Stimulated activated CD4-positive, alpha-beta T cell treated with anti-CD3 and anti-CD28 coated beads, Interleukin-15, amount 100 ng/mL, for 48 hours (primary cell): Measurements from ENCODE around the gene MYO10.
"Not testable (repeated sequence)": the region's sequence is repeated elsewhere in the genome, so short reads cannot be mapped to it uniquely, and the experiment has no call there.

Experiments used
- DNase-seq, 2 donors: peaks; one replicate each; pipeline ENCODE4 v3.0.0-alpha.2; 2020; ENCODE audit warnings: low read depth in 2 of 2

Gene MYO10

DNA sequence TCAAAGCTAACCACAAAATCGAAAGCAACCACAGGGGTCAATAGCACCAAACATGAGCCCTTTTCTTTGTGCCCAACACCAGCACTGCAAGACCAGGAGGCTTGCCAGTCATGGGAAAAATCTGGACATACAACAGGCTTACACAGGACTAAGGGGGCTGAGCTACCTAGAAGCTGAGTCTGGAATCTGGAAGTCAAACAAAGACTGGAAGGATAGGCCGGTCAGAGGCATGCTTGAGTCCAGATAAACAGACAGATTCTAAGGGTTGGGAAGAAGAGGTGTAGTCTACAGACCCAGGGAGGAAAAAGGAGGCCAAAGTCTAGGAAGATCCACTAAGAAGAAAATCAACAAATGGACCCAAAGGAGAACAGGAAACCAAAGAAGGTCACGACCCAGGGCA is 73.3 kb downstream of the MYO10 start:
- no peak for DNase-seq

DNA sequence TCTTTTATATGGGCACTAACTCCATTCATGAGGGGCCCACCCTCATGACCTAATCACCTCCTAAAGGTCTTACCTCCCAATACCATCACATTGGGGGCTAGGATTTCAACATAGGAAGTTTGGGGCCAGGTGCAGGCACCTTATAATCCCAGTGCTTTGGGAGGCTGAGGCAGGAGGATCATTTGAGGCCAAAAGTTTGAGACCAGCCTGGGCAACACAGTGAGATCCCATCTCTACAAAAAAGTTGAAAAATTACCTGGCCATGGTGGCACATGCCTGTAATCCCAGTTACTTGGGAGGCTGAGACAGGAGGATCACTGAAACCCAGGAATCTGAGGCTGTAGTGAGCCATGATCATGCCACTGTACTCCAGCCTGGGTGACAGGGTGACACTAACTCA is 76.7 kb downstream of the MYO10 start:
- DNase-seq, result no peak

DNA sequence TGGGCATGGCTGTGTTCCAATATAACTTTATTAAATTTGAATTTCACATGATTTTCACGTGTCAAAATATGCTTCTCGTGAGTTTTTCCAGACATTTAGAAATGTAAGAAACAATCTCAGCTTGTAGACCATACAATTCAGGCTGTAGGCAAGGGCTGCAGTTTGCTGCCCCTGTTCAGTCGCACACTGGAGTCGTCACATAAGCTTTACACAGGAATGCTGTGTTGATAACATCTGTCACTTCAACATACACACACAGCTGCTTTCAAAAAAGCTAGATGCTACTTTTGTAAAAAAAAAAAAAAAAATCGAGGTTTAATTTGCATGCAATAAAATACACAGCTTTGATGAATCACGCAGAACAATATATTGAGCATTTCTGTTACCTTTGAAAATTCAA is 77.9 kb downstream of the MYO10 start:
- no peak for DNase-seq

DNA sequence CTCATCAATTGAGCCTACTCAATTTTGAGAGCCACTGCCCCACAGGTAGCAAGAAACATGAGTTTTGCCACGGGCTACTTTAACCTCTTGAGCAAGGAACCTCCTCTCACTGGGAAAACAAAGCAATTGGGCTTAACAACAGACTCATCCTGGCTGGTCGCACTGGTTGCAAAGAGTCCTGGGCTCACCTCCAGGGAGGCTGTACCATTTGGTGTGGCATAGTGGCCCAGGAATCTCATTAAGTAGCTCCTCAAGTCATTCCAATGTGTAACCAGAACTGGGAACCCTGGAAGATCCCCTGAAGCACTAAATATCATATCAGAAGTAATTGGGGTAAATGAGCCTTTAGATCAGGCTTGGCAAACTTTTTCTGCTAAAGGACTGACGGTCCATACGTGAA is 78.5 kb downstream of the MYO10 start:
- DNase-seq, result no peak

DNA sequence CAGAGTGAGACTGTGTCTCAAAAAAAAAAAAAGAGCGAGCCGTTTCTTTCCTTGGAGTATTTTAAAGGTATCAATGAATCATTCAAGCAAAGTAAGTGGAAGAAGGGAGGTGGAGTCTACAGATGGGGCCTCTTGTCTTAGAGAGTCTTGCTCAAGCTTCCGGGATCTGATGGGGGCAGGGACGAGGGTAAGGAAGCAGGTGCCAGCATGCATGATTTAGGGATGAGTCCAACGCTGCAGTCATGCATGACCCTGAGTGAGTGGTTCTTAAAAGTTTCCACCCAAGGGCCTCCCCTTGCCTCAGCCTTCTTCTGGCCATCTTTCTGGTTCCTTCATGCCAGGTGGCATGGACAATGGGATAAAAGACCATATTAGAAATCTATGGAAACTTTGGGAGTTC is 79.6 kb downstream of the MYO10 start:
- DNase-seq, result no peak

DNA sequence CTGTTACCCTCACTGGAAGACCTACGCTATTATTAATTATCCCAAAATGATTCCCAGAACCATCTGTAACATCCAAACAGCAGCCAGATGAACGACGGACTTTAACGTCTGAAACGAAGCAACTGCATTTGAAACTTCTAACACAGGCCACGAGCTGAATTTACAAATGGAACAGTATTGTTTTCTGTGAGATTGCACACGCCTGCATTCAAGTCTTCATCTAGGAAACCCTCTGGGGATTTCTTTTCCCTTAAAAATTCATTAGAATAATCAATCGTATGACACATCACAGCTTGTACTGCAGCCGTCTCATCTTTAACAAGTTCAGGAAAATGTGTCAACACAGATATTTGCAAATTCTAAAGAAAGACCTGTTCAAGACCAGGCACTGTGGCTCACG is 80.2 kb downstream of the MYO10 start:
- DNase-seq, result no peak

DNA sequence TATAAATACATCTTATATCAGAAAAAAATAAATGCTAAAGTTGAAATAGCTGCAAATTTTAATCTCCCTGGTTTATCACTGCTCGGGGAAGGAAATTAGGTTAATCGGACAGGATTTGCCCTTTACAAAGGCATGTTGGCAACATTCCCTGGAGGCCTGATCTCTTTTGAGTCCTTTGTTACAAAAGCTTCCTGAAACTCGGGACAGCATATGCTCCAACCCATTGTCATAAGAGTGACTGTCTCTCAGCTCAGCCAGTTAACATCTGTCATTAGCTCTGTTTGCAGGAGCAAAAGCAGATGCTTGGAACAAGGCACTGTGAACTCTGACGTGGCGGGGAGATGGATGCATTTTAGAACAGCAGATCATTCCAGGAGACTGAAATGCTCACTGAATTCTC is 80.6 kb downstream of the MYO10 start:
- no peak for DNase-seq

DNA sequence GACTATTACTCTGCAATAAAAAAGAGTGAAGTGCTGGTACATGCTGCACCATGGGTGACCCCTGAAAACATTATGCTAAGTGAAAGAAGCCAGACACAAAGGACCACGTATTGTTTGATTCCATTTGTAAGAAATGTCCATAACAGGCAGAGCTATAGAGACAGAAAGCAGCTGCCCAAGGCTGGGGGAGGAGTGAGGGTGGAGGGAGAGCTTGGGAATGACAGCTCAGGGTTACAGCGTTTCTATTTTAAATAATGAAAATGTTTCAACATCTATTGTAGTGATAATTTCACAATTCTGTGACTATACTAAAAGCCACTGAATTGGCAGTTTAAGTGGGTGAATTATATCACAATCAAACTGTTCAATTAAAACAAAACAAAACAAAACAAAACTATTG is 81.7 kb downstream of the MYO10 start:
- no peak for DNase-seq

DNA sequence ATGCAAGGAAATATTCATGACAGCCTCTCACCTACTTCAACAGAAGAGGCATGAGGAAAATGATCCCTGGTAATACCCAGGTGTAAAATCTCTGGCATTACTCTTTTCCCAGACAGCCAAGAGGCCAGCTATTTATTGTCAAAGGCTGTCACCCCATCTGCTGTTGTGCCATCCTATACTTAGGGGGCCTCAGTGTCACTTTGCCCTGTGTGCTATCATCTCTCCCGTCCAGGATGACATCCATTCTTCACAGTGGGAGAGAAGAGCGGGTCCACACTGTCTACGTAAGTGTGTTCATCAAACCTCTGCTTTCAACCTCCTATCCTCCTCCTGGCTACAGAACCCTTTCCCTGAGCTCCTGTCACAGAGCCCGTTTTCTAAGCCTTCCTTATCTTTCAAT is 82.6 kb downstream of the MYO10 start:
- no peak for DNase-seq

DNA sequence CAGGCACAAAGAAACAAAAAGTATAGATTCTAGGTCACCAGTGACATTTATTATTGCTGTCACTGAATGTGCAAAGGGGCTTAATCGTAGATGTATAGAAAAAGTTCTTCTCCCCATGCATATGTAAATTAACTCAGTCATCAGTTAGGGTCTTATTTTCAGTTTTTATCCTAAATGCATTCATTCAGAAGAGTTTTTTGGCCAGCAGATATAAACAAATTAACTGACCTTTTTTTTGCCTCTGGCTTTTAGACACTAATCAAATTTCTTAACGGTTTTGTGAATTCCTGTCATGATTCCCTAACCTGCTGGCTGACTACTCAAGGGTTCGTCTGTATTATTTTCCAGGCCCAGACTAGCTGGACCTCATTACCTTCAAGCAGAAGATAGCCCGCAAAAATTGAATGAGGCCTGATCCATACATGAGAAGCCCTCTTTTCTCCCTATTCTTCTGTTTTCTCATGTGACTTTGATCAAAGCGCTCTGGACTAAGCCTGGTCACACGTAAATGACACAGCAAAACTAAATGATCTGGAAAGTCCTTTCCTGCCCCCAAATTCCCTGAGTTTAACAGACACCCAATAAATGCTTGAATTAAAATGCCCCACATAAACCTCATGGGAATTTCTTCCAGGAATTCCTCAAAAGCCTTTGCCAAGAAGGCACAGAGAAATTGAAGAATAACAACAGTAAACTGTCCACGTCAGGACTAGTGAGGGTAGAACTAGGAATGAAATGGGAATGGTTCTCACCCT is 83.7 kb downstream of the MYO10 start:
- no peak for DNase-seq

DNA sequence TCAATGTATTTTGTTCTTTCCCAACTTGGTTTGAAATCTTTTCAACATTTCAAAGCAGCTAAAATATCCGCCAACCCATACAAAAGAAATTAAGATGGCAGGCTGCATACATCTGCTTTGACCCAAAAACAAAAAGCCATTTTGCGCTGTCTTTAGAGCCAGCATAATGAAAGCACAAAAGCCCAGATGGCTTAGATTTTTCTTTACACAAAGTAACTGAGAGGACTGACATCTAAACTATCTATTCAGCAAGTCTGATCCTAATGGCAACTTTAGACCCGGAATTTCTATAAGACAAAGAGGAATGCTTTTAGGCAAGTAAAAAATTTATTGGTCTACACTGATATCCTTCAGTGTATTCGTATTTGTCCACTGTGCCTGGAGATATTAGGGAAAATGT is 86.3 kb downstream of the MYO10 start:
- DNase-seq, result no peak

DNA sequence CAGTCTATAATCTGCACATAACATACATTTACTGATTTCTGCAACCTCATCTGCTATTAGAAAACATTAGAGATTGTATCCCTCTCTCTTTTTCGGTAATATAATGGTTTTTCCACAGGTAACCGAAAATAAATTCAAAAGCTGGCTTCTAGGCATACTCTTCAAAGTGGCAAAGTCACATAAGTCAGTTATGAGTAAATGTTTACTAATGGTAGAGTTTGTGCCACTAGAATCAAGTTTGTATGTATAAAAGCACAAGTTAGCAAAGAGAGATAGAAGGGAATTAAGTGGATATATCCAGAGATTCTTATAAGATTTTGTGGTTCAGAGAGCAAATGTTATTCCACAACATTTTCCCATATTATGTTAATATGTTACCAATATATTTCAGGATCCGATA is 86.9 kb downstream of the MYO10 start:
- DNase-seq, result no peak

DNA sequence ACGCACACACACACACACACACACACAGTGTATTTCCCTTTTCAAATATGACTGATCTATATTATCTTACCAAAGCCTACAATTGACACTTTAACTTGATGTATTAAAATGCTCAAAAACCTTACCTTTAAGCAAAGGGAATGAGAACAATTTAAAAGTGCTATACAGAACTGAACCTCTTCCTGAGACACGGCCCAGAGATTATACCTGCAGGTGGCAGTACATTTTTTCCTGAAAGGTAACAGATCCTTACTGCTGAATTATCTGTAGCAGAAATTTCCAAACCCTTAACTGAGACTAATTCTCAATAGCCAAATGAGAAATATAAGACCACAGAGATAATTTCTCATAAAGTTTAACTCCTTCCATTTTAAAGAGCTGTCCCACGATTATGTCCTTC is 91.1 kb downstream of the MYO10 start:
- DNase-seq, result no peak

DNA sequence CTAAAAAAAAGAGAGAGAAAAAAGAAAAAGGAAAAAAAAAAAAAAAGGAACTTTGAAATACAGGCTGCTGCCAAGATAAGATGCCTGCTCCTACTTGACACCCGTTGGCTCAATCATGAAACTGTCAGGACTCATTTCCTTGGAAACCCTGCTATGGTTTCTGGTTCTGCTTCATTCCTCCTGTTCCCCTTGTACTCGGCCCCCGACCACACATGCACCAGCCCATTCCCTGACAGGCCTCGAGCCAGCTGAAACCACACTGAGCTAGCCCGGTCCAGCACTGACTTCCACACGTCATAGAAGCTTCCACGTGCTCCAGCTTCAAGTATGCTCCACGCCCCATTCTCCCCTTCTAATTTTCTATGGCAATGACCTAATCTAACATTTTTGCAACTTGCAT is 93.2 kb downstream of the MYO10 start:
- no peak for DNase-seq

DNA sequence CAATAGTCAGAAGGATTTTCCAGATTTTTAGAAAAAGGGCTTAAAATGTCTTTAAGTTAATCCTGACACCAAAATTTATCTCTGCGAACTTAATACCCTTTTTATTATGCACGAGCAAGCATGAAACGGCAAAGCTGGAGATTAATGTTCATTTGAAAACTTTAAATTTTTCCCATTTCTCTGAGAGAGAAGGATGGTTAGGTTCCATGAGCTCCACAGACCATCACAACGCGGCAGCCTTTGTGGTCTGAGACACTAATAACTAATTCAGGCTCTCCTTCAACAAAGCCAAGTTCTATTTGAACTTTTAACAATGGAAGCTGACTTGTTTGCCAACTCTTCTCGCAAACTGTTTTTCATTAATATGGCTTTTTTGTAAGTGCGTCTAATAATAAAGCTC is 94.7 kb downstream of the MYO10 start:
- no peak for DNase-seq

DNA sequence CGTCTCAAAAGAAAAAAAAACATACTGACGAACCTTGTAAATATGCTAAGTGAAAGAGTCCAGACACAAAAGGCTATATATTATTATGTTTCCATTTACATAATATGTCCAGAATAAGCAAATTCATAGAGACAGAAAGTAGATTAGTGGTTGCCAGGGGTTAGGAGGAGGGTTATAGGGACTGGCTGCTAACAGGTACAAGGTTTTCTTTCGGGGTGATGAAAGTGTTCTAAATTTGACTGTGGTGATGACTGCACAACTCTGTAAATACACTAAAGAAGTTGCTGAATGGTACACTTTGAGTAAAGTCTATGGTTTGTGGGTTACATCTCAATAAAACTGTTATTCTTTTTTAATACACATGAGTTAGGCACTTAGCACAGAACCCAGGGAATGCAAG is 98.8 kb downstream of the MYO10 start:
- no peak for DNase-seq

DNA sequence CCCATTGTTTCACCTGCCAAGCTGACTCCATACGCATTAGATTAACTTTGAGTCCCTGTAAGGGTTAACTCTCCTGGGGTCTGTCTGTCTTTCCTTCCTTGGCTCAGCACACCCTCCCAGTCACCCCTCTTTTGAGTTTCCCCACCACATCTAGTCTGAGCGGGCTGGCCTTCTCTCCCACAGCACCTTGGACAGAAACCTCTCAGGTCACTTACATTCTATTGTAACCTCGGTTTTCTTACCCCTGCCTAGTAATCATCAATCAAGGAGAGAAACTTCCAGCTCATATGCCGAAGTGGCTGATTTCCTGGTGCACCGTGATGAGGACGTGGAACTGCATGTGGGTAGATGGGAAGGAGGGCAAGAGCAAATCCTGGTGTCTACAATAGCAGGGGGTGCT is 102.1 kb downstream of the MYO10 start:
- no peak for DNase-seq

DNA sequence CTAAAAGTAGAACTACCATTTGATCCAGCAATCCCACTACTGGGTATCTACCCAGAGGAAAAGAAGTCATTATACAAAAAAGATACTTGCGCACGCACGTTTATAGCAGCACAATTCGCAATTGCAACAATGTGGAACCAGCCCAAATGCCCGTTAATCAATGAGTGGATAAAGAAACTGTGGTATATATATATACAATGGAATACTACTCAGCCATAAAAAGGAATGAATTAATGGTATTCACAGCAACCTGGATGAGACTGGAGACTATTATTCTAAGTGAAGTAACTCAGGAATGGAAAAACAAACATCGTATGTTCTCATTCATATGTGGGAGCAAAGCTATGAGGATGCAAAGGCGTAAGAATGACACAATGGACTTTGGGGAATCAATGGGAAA is 104.8 kb downstream of the MYO10 start:
- not testable (repeated sequence) for DNase-seq

DNA sequence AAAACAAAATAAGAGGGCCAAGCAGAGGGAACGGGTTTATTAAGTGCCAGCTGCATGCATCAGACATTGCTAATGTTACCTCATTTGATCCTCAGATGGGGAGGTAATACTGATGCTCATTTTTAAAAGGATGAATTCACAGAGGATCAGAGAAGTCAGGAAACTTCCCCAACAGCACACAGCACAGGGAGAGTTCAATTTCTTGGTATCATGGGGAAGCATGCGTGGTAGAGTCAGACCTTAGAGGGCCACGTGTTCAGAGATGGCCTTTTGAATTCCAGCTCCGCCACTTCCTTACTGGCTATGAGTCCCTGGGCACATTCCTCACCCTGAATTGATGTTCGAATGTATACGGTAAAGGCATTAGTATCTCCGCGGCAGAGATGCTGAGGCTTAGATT is 108.3 kb downstream of the MYO10 start:
- no peak for DNase-seq

DNA sequence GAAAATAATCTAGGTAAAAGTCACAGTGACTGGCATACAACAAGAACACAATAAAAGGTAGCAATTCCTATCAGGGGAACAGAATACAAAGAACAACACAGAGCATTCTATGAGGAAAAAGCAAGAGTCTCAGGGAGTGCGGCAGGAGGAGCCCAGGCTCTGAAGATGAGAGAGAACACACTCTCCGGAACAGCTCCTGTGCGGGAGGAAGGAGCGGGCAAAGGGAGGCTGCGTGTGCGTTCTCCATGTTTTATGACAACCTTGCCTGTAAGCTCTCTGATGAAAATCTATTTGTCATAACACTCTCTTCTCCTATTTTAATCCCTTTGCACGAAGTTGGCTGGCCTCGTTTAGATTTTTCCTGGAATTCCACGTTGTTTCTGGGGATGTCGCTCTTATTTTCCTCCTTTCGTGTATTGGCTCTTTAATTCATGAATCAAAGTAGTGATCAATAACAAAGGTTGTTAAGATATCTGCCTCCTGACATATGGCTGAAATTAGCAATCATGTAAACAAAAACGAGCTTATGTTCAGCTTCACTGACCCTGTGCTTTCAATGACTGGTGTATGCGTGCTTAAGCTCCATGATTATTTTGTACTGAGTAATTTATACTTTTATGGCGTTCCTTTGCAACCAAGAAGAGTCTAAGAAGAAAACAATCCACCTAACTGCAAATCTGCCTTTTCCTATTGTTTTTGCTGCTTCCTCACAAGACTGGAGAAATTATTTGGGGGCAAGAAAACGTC is 109.5 kb downstream of the MYO10 start:
- DNase-seq, result no peak

DNA sequence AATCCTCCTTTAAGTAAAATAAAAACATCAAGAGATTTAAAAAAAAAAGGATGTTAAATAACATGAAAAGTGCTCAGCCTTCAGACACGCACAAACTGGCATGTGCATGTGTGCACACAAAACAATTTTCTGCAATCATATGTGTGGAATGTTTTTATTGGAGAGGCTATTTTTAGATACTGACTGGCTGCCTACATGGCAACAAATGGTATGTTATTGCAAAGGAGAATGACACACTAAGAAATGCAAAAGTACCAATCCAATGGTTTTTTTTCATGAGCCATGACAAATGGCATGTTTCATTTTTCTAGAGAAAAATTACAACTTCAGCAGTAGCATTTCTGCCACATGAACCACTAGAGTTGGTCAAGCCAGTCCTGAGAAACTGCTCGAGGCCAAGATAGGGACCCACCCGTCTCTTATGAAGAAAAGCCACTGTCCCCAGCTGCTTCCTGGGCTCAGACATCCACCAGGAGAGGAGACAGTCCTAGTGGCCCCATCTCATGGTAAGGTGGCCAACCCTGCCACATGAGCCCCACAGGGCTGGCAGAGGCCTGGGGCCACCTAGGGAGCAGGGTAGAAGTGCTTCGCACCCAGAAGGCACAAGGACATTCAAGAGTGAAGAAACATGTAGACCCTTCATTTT is 116.4 kb downstream of the MYO10 start:
- no peak for DNase-seq

DNA sequence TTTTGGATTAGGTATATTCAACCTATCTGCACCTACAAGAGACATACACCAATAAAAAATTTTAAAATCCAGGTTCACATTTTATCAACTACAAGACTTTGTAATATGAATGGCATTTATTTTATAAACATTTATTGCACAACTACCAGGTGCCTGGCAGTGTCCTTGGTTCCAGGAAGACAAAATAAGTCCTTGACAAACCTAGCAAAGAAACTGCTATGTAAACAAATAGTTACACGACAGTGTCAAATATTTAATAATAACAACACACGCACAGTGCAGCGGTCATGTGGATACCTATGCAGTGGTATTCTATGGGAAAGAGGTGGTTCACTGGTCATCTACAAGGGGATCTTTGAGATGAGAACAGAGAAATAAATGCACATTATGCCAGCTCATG is 120.7 kb downstream of the MYO10 start:
- no peak for DNase-seq

DNA sequence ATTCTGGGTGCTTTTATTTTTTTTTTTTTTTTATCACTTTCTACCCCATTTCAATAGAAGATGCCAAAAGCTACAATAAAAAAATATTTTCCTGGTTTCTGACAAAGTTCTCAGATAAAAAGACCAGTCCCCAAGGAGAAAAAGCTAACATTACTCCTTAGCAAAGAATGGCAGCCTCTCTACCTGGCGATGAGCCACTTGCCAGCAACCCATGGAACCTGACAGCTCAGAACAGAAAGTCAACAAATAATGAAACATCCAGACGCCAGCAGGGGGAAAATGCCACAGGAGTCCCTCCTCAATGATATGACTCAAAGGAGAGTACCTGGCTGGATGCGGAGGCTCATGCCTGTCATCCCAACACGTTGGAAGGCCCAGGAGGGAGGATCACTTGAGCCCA is 123.2 kb downstream of the MYO10 start:
- no peak for DNase-seq
